HCT116 (cell line): ENCODE data around the gene DDX39A. TPM values are rescaled to one million over a fixed set of nuclear protein-coding genes. Genes with fewer than 3 reads are reported as not detected.

Experiments
- ATAC-seq: fragments of 200-7000 bp; cut with Tn5 transposase; 2 replicates; pipeline ENCODE4 v1.9.1; 2020; ENCODE audit warnings: mild to moderate bottlenecking, moderate library complexity
- BruUV-seq: library from RNA; stranded (reverse); fragments of 400-500 nt; replicated peaks from 2 replicates; lab custom pipeline; 2021; lab: Mats Ljungman, UMichigan
- CTCF ChIA-PET: fragments of 300-600 bp; sonication (Branson Sonifier 250); formaldehyde crosslinking; loops from one replicate; lab custom pipeline; 2021; ENCODE audit warnings: antibody characterized with exemption; lab: Charles Lee
- POLR2A ChIA-PET: fragments of 300-600, 350-600 bp; sonication (Branson Sonifier 250); formaldehyde crosslinking; loops from one replicate; lab custom pipeline; 2021; ENCODE audit warnings: antibody characterized with exemption; lab: Charles Lee
- RAD21 ChIA-PET, 2 experiments: fragments of 300-600 bp; sonication (Branson Sonifier 250); formaldehyde crosslinking; loops; one replicate each; lab custom pipeline; 2023; ENCODE audit warnings: low total read pairs in 2 of 2; ENCODE audit not compliant: uncharacterized antibody in 2 of 2, unreplicated experiment in 2 of 2, low non-redundant PET in 1 of 2; lab: Charles Lee
- DNase-seq: peaks from one replicate; pipeline ENCODE4 v3.0.0-alpha.2; 2010; ENCODE audit warnings: low read depth, low spot score
- H2AFZ ChIP-seq: fragments of 200-600 bp; shearing (Covaris generic), sonication (generic); 2 replicates; pipeline ENCODE4 v1.6.1; 2017; ENCODE audit warnings: low read depth, mixed run types, mixed read lengths, antibody characterized with exemption, low read length; ENCODE audit not compliant: poor library complexity, severe bottlenecking
- H3K27ac ChIP-seq: 2 replicates; pipeline ENCODE4 v1.5.1; 2012; ENCODE audit warnings: low read depth, low read length
- H3K27me3 ChIP-seq: fragments of 200-600 bp; sonication (generic); 2 replicates; pipeline ENCODE4 v1.6.1; 2016; ENCODE audit warnings: mixed run types, low read length, mixed read lengths; ENCODE audit not compliant: insufficient read depth
- H3K36me3 ChIP-seq, 2 experiments: fragments of 200-500 bp in 1 of 2; fragments of 200-600 bp in 1 of 2; sonication (Bioruptor generic) in 1 of 2; sonication (generic) in 1 of 2; 2 replicates each; pipeline versions ENCODE4 v1.5.1 to v1.6.1; 2014 to 2016; ENCODE audit warnings: low read length in 2 of 2, inconsistent platforms in 1 of 2, mixed read lengths in 1 of 2, mixed run types in 1 of 2; ENCODE audit not compliant: insufficient read depth in 2 of 2, control insufficient read depth in 1 of 2
- H3K4me1 ChIP-seq, 2 experiments: fragments of 200-600 bp in 1 of 2; sonication (generic) in 1 of 2; 2 replicates each; pipeline versions ENCODE4 v1.5.1 to v1.6.1; 2012 to 2017; ENCODE audit warnings: low read length in 2 of 2, inconsistent platforms in 1 of 2, mild to moderate bottlenecking in 1 of 2, mixed read lengths in 1 of 2, mixed run types in 1 of 2, moderate library complexity in 1 of 2; ENCODE audit not compliant: insufficient read depth in 2 of 2, control insufficient read depth in 1 of 2
- H3K4me2 ChIP-seq: fragments of 200-600 bp; sonication (generic); 2 replicates; pipeline ENCODE4 v1.6.1; 2017; ENCODE audit warnings: mixed run types, low read length, mixed read lengths
- H3K4me3 ChIP-seq, 2 experiments: fragments of 200-600 bp in 1 of 2; sonication (generic) in 1 of 2; replicated peaks in 1 of 2; 2 replicates each; pipeline ENCODE4 v1.5.1; 2011 to 2016; ENCODE audit warnings: low read length in 2 of 2, control low read depth in 1 of 2, low read depth in 1 of 2, mild to moderate bottlenecking in 1 of 2, mixed read lengths in 1 of 2, mixed run types in 1 of 2
- H3K79me2 ChIP-seq: fragments of 200-600 bp; sonication (generic); 2 replicates; pipeline ENCODE4 v1.6.1; 2017; ENCODE audit warnings: mild to moderate bottlenecking, mixed run types, low read length, moderate library complexity, mixed read lengths; ENCODE audit not compliant: insufficient read depth
- H3K9ac ChIP-seq: fragments of 200-600 bp; sonication (generic); 2 replicates; pipeline ENCODE4 v1.6.1; 2016; ENCODE audit warnings: low read length, mixed read lengths
- H3K9me2 ChIP-seq: fragments of 200-600 bp; sonication (generic), shearing (Covaris generic); 2 replicates; pipeline ENCODE4 v1.6.1; 2017; ENCODE audit warnings: mixed run types, mild to moderate bottlenecking, moderate library complexity; ENCODE audit not compliant: insufficient read depth
- H3K9me3 ChIP-seq, 2 experiments: fragments of 200-500 bp in 1 of 2; fragments of 200-600 bp in 1 of 2; sonication (Bioruptor generic) in 1 of 2; sonication (generic) in 1 of 2; 2 replicates each; pipeline ENCODE4 v1.6.1; 2014 to 2017; ENCODE audit warnings: low read length in 2 of 2, mixed read lengths in 2 of 2, inconsistent platforms in 1 of 2, low read depth in 1 of 2, mild to moderate bottlenecking in 1 of 2, mixed run types in 1 of 2, moderate library complexity in 1 of 2; ENCODE audit not compliant: control insufficient read depth in 1 of 2, insufficient read depth in 1 of 2
- H4K20me1 ChIP-seq: fragments of 200-600 bp; sonication (generic), shearing (Covaris generic); 2 replicates; pipeline ENCODE4 v1.6.1; 2017; ENCODE audit warnings: mixed run types, mild to moderate bottlenecking, moderate library complexity; ENCODE audit not compliant: insufficient read depth
- ELF1 ChIP-seq: IDR thresholded peaks from 2 replicates; pipeline ENCODE4 v1.6.1; 2012; ENCODE audit warnings: low read depth, borderline replicate concordance
- FOSL1 ChIP-seq: IDR thresholded peaks from 2 replicates; pipeline ENCODE4 v1.6.1; 2012; ENCODE audit warnings: low read depth
- JUND ChIP-seq: IDR thresholded peaks from 2 replicates; pipeline ENCODE4 v1.6.1; 2012
- RAD21 ChIP-seq: IDR thresholded peaks from 2 replicates; pipeline ENCODE4 v1.6.1; 2012; ENCODE audit warnings: low read depth, mild to moderate bottlenecking
- SIN3A ChIP-seq: IDR thresholded peaks from 2 replicates; pipeline ENCODE4 v1.6.1; 2012; ENCODE audit warnings: low read depth
- SP1 ChIP-seq: IDR thresholded peaks from 2 replicates; pipeline ENCODE4 v1.6.1; 2012; ENCODE audit warnings: low read depth
- YY1 ChIP-seq: IDR thresholded peaks from 2 replicates; pipeline ENCODE4 v1.6.1; 2011; ENCODE audit warnings: low read length, low read depth, moderate library complexity, mild to moderate bottlenecking; ENCODE audit not compliant: insufficient replicate concordance; ENCODE audit errors: extremely low read depth
- intact Hi-C: fragments of 100-400 bp; cut with micrococcal nuclease; formaldehyde crosslinking; loops from 2 replicates; pipeline ENCODE4 v1.10.0; 2022
- total RNA-seq: library from RNA; stranded (reverse); gene quantifications from one replicate; pipeline ENCODE4 v1.2.1, GENCODE V29; 2021; ENCODE audit not compliant: unreplicated experiment
- TF ChIP-seq, protein P1 (sequence below): IDR thresholded peaks from 2 replicates; pipeline ENCODE4 v1.6.1; 2012
- TF ChIP-seq, protein P2 (sequence below), 3 experiments: fragments of 200-600 bp in 1 of 3; sonication (generic) in 1 of 3; IDR thresholded peaks in 2 of 3; conservative IDR thresholded peaks in 1 of 3; 2 replicates each; pipeline ENCODE4 v1.5.1; 2012 to 2017; ENCODE audit warnings: low read depth in 2 of 3, low read length in 2 of 3, antibody characterized with exemption in 1 of 3, borderline replicate concordance in 1 of 3, control low read depth in 1 of 3, mild to moderate bottlenecking in 1 of 3, mixed read lengths in 1 of 3, mixed run types in 1 of 3, moderate library complexity in 1 of 3; ENCODE audit not compliant: insufficient read depth in 1 of 3

The DDX39A gene
- total RNA-seq, 1 experiment from 2014 or later = 152 TPM

DNA sequence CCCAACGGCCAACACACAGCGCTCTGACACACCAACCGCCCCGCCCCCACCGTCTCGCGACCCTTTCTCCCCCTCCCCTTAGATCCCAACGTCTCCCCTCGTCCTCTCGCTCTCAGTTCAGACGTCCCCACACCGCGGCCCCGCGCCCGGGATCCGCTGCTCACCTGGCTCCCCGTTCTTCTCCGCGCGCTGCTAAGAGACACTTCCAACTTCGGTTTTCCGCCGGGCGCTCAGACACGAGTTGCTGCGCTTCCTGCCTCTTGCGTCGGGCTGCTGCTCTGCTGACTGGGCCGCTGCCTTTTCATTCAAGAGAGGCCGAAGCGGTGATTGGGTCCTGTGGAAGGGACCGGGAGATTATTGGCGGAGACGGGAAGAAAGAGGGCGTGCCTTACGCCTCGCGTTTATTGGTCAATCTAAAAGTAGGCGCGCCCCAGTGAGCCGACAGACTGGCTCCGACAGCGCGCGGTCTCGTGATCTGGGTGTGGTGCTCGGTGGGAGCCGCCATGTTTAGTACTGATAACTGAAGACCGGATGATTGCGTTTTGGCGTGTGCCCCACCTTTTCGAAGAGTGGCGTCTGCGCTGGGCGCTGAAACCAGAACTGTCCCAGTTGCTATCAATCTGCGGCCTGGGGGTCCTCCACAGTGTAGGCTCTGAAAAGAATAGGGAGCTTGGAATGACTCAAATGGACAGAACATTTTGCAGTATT lies at the start of gene DDX39A (continued):
- TF ChIP-seq YY1 (peak; percentile 93), SP1 (peak; percentile 99), SIN3A (peak; percentile 80), JUND (no peak), ELF1 (no peak; the same call in 1 of the 2 replicates)
- TF ChIP-seq, protein P1, sequence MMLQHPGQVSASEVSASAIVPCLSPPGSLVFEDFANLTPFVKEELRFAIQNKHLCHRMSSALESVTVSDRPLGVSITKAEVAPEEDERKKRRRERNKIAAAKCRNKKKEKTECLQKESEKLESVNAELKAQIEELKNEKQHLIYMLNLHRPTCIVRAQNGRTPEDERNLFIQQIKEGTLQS = no peak
- TF ChIP-seq, all 23 proteins: peak for 6

DNA sequence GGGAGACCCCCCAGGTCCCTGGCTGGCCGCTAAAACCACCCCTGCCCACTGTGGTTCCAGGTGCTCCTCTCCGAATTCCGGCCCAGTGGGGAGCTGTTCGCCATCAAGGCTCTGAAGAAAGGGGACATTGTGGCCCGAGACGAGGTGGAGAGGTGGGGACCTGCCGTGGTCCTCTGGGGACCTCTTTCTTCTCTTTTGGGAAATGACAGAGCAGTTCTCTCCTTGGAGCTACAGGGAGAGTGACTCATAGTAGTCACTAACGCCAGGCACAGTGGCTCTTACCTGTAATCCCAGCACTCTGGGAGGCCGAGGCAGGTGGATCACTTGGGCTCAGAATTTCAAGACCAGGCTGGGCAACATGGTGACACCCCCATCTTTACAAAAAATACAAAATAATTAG lies 48.7 kb upstream of the DDX39A start:
- H3K9me3 ChIP-seq = no peaks in the 10 kb centered on the region
- BruUV-seq = no TSS peak
- H4K20me1 ChIP-seq = no peaks in the 10 kb centered on the region
- no peak overlapping the region for H3K27ac ChIP-seq
- ATAC-seq = no peak
- H3K4me1 ChIP-seq = peaks cover 0 to 10% of the 10 kb centered on the region in 2 experiments; a peak in 3 of 4 replicates
- ChIA-PET CTCF (interaction anchor here (0.6 to 1.1 kb wide), 3 partner anchors 9 to 331 kb away, joined by 3 to 4 read pairs (median 3); no protein-coding TSS in a partner anchor), POLR2A (no interaction called here), RAD21 (interaction anchor here in 1 of 2 experiments (0.6 kb wide), 1 partner anchor 300 kb away, joined by 4 read pairs; no protein-coding TSS in a partner anchor)
- H3K4me2 ChIP-seq = no peak overlapping the region
- no peaks in the 10 kb centered on the region for H3K79me2 ChIP-seq
- no peak overlapping the region for H2AFZ ChIP-seq
- no peak overlapping the region for H3K9ac ChIP-seq
- no peak for DNase-seq
- H3K4me3 ChIP-seq = no peak overlapping the region
- H3K27me3 ChIP-seq = no peaks in the 10 kb centered on the region
- TF ChIP-seq RAD21 (peak; percentile 43; the same call in 1 of the 2 replicates), FOSL1 (no peak)
- TF ChIP-seq, protein P2, sequence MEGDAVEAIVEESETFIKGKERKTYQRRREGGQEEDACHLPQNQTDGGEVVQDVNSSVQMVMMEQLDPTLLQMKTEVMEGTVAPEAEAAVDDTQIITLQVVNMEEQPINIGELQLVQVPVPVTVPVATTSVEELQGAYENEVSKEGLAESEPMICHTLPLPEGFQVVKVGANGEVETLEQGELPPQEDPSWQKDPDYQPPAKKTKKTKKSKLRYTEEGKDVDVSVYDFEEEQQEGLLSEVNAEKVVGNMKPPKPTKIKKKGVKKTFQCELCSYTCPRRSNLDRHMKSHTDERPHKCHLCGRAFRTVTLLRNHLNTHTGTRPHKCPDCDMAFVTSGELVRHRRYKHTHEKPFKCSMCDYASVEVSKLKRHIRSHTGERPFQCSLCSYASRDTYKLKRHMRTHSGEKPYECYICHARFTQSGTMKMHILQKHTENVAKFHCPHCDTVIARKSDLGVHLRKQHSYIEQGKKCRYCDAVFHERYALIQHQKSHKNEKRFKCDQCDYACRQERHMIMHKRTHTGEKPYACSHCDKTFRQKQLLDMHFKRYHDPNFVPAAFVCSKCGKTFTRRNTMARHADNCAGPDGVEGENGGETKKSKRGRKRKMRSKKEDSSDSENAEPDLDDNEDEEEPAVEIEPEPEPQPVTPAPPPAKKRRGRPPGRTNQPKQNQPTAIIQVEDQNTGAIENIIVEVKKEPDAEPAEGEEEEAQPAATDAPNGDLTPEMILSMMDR (IDR thresholded peaks at IDR 0.05 in 2 of 3, conservative IDR thresholded peaks at IDR 0.05 in 1 of 3; ENCODE audit: borderline replicate concordance in 1 of 3, insufficient read depth in 1 of 3, low read depth in 2 of 3, low read length in 2 of 3) = peak in 2 of 3 experiments; percentile 8 to 25; a peak in 2 of 6 replicates
- no peaks in the 10 kb centered on the region for H3K9me2 ChIP-seq
- peaks cover 15 to 16% of the 10 kb centered on the region in 2 experiments for H3K36me3 ChIP-seq
- intact Hi-C loops = no loop called here
